ENCODE data around the gene PYCR2.

PYCR2 gene

DNA sequence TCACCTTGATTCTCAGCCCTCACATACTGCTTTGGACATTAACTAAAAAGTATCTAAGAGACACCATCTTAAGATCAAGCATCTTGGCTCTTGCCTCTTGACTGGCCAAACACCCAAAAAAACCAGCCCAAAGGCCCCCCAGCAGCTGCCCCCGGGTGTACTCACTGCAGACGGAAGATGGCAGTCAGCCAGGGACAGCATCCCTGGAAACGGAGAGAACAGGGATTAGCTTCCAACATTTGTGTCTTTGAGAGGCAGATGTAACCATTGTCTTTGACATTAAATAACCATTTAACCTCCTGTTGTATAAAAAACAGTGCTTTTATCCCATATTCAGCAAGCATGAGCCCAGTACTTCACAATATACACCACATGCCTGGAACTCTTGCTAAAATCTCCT, 53.1 kb downstream of the PYCR2 start:
- DNase-seq (ENCODE audit: low read depth), result no peak
- no peak overlapping the region for H3K4me3 ChIP-seq (ENCODE audit: low read depth, low read length)
- TF ChIP-seq CTCF (IDR thresholded peaks at IDR 0.05; ENCODE audit: control insufficient read depth, extremely low read depth, insufficient read depth), result no peak
